Spleen (tissue), 11 donors: ENCODE data around the gene UQCR10. TPM values are rescaled to one million over a fixed set of nuclear protein-coding genes. Genes with fewer than 3 reads are reported as not detected.

ENCODE experiments used
- DNase-seq: peaks from one replicate; pipeline ENCODE4 v3.0.0-alpha.2; 2020
- H3K27ac ChIP-seq, 8 donors: fragments of 200-600 bp; sonication (generic) in 7 of 8; 1 replicate in 4 of 8; 2 replicates in 4 of 8; pipeline versions ENCODE4 v1.5.0 to v1.8.0; 2016 to 2021; ENCODE audit warnings: inconsistent platforms in 4 of 8, mild to moderate bottlenecking in 4 of 8, moderate library complexity in 1 of 8
- H3K27me3 ChIP-seq, 7 donors: fragments of 200-600 bp; sonication (generic) in 6 of 7; replicated peaks in 1 of 7; 1 replicate in 4 of 7; 2 replicates in 3 of 7; pipeline versions ENCODE4 v1.5.0 to v1.8.0; 2016 to 2021; ENCODE audit warnings: inconsistent platforms in 3 of 7, mild to moderate bottlenecking in 1 of 7
- H3K36me3 ChIP-seq, 6 donors: fragments of 200-600 bp; sonication (generic) in 5 of 6; 1 replicate in 4 of 6; 2 replicates in 2 of 6; pipeline versions ENCODE4 v1.5.0 to v1.8.0; 2016 to 2021; ENCODE audit warnings: inconsistent platforms in 2 of 6
- H3K4me1 ChIP-seq, 6 donors: fragments of 200-600 bp; sonication (generic) in 5 of 6; 1 replicate in 3 of 6; 2 replicates in 3 of 6; pipeline versions ENCODE4 v1.5.0 to v1.8.0; 2016 to 2021; ENCODE audit warnings: inconsistent platforms in 3 of 6
- H3K4me3 ChIP-seq, 8 donors: fragments of 200-600 bp; sonication (generic) in 7 of 8; 1 replicate in 4 of 8; 2 replicates in 4 of 8; pipeline versions ENCODE4 v1.5.0 to v1.8.0; 2016 to 2021; ENCODE audit warnings: inconsistent platforms in 4 of 8, mild to moderate bottlenecking in 4 of 8, moderate library complexity in 2 of 8
- H3K9me3 ChIP-seq, 8 donors: fragments of 200-600 bp; sonication (generic) in 7 of 8; 1 replicate in 4 of 8; 2 replicates in 4 of 8; pipeline versions ENCODE4 v1.5.0 to v1.8.0; 2016 to 2021; ENCODE audit warnings: inconsistent platforms in 4 of 8
- CTCF ChIP-seq, 11 experiments: fragments of 200-600 bp in 7 of 11; fragments of 450-650 bp in 4 of 11; sonication (generic) in 4 of 11; IDR thresholded peaks in 8 of 11; conservative IDR thresholded peaks in 3 of 11; 1 replicate in 7 of 11; 2 replicates in 4 of 11; pipeline versions ENCODE4 v1.4.0 to v1.8.0; 2016 to 2021; ENCODE audit warnings: antibody characterized with exemption in 11 of 11, inconsistent platforms in 4 of 11, mild to moderate bottlenecking in 1 of 11
- POLR2A ChIP-seq, 3 donors: fragments of 450-650 bp; IDR thresholded peaks; one replicate each; pipeline ENCODE4 v1.5.1; 2017; ENCODE audit warnings: antibody characterized with exemption in 3 of 3, mild to moderate bottlenecking in 1 of 3
- POLR2AphosphoS5 ChIP-seq, 3 donors: sonication (generic); formaldehyde crosslinking; IDR thresholded peaks; one replicate each; pipeline ENCODE4 v1.5.1; 2017; ENCODE audit warnings: antibody characterized with exemption in 3 of 3
- WGBS, 5 donors: extraction: QIAGEN DNeasy Blood & Tissue Kit in 3 of 5; methylation state at CpG; one replicate each; pipeline versions ENCODE4 v1.1.5 to v1.1.7; 2013 to 2018; 5-methylcytosine and 5-hydroxymethylcytosine counted together
- intact Hi-C: fragments of 100-400 bp; cut with DNase I; formaldehyde crosslinking; loops from one replicate; pipeline ENCODE4 v1.15.0; 2023; ENCODE audit warnings: low total_unique reads
- polyA plus RNA-seq, 3 donors: library from polyadenylated mRNA; stranded (reverse); fragments of 200-250 nt; gene quantifications; one replicate each; pipeline ENCODE4 v1.2.1, GENCODE V29; 2013
- total RNA-seq, 7 donors: library from RNA; depleted of rRNA in 3 of 7; stranded (reverse); fragments of >200 nt in 3 of 7; fragmentation: NEBNext Ultra II Directional in 4 of 7; extraction: Animal tissue kit (Norgen Biotek cat#: 25700) in 4 of 7; gene quantifications; one replicate each; pipeline versions ENCODE4 v1.1.0 to v1.2.1, GENCODE V29; 2016 to 2021
- donor health status: healthy with polysubstance abuse.
- donor health status: DM: no; HTN: no; CAD: no; lungs with moderate emphysema.
- donor health status: DM: no; HTN: no; CAD: no.
- donor health status: Bipolar disorder and iron deficiency.
- donor health status: healthy.
- donor health status: DM: no; HTN: no; CAD: no.
- donor health status: DM: yes; HTN: yes; CAD: no.

UQCR10 gene
- total and polyA plus RNA-seq, 10 donors = 32.8 to 174 (median 59.3) TPM

- H3K27me3 ChIP-seq = no peaks in the 10 kb centered on the region
- H3K4me1 ChIP-seq = peaks cover 9 to 37% (median 26%) of the 10 kb centered on the region in 6 donors
- WGBS, 5 donors = 82 to 93% (median 88%) methylated on average over 8 of the region's 8 CpGs
- H3K4me3 ChIP-seq = no peak overlapping the region
- peaks cover 15 to 100% (median 86%) of the 10 kb centered on the region in 6 donors for H3K36me3 ChIP-seq
- no peaks in the 10 kb centered on the region for H3K9me3 ChIP-seq
- intact Hi-C loops = no loop called here
- no peak for TF ChIP-seq POLR2AphosphoS5 (IDR thresholded peaks at IDR 0.05)
- no peak for DNase-seq
- peak overlapping the region in 1 of 8 donors; percentile 3 for H3K27ac ChIP-seq
Observed at GRCh38 chr22:29801796-29802195, 34.6 kb downstream of the UQCR10 start.

GRCh38 chr22:29803190-29803589 lies 36.0 kb downstream of the UQCR10 start:
- H3K27me3 ChIP-seq = no peaks in the 10 kb centered on the region
- no peaks in the 10 kb centered on the region for H3K9me3 ChIP-seq
- peaks cover 4 to 23% (median 18%) of the 10 kb centered on the region in 6 donors for H3K4me1 ChIP-seq
- 90 to 100% (median 99%) methylated on average over 2 of the region's 2 CpGs for whole genome bisulfite sequencing, 5 donors
- TF ChIP-seq POLR2A (IDR thresholded peaks at IDR 0.05) = no peak
- TF ChIP-seq POLR2AphosphoS5 (IDR thresholded peaks at IDR 0.05) = no peak
- TF ChIP-seq CTCF (IDR thresholded peaks at IDR 0.05 in 8 of 11, conservative IDR thresholded peaks at IDR 0.05 in 3 of 11) = no peak
- H3K27ac ChIP-seq = no peak overlapping the region
- no peak for DNase-seq
- intact Hi-C loops = no loop called here
- H3K4me3 ChIP-seq = no peak overlapping the region
- peaks cover 15 to 100% (median 93%) of the 10 kb centered on the region in 6 donors for H3K36me3 ChIP-seq

DNA sequence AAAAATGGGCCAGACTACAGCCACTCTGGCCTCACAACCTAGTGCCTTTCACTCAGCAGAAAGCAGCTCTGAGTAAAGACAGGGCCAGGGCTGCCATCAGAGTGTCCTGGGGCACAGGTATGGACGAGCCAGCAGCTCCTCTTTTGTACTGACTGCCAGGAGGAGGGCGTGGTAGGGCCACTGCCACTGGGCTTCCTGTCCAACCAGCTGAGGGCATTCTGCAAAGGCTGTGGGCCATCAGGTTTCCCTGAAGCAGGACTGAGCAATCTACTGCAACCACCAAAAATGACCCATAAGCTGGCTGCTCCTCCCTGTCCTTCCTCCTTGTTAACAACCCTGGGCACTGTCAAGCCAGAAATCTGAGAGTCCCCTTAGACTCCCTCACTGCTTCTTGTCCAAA lies 37.8 kb downstream of the UQCR10 start:
- no peak overlapping the region for H3K4me3 ChIP-seq
- DNase-seq = no peak
- intact Hi-C loops = no loop called here
- H3K4me1 ChIP-seq = peaks cover 0 to 5% (median 1%) of the 10 kb centered on the region in 6 donors
- peaks cover 15 to 100% (median 91%) of the 10 kb centered on the region in 6 donors for H3K36me3 ChIP-seq
- no peaks in the 10 kb centered on the region for H3K27me3 ChIP-seq
- H3K27ac ChIP-seq = no peak overlapping the region
- TF ChIP-seq POLR2AphosphoS5 (IDR thresholded peaks at IDR 0.05) (no peak), CTCF (IDR thresholded peaks at IDR 0.05 in 8 of 11, conservative IDR thresholded peaks at IDR 0.05 in 3 of 11) (no peak), POLR2A (IDR thresholded peaks at IDR 0.05) (no peak)
- no peaks in the 10 kb centered on the region for H3K9me3 ChIP-seq
- WGBS, 5 donors = 82 to 94% (median 93%) methylated on average over 2 of the region's 2 CpGs; no CpG with 5 or more reads in 1 of the 5 donors

DNA sequence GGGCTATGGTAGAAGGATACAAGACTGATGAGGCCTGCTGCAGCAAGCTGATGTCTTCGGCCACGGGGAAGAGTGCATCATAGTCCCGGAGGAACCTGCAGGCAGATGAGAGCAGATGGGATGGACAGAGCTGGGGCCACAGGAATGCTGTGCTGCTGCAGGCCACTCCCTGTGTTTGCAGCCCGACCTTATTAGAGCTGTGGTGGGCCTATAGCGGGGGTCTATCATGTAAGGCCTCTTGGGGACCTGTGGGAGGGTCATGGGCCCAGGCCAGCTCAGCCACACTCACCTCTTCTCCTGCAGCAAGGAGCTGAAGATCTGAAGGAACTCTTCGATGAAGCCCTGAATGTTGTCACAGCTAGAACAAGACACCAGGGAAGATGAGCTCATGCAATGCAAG lies 39.0 kb downstream of the UQCR10 start:
- TF ChIP-seq POLR2AphosphoS5 (IDR thresholded peaks at IDR 0.05) (no peak), CTCF (IDR thresholded peaks at IDR 0.05 in 8 of 11, conservative IDR thresholded peaks at IDR 0.05 in 3 of 11) (no peak), POLR2A (IDR thresholded peaks at IDR 0.05) (no peak)
- intact Hi-C loops = no loop called here
- 92 to 94% (median 93%) methylated on average over 5 to 6 of the region's 6 CpGs for WGBS, 5 donors

DNA sequence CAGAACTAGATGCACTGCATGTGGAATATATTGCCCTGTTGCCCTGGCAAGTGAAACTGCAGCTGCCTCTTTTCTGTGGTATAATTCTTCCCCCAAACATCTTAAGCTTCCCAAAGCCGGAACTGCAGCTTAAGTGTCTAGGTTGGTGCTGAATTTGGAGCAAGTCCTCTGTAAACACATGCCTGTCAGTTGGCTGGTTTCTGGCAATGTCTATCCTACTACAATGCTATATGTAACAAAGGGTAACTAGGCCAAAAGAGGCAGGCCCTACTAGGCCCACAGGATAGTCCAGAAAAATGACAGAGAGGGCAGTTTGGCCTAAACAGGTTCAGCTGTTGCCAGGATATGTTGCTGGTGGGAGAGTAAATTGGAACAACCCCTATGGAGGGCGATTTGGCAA lies 43.0 kb downstream of the UQCR10 start:
- TF ChIP-seq CTCF (IDR thresholded peaks at IDR 0.05 in 8 of 11, conservative IDR thresholded peaks at IDR 0.05 in 3 of 11) = no peak
- intact Hi-C loops = no loop called here
- Histone ChIP-seq H3K27me3 (no peaks in the 10 kb centered on the region), H3K4me3 (no peak overlapping the region), H3K9me3 (no peaks in the 10 kb centered on the region), H3K4me1 (no peaks in the 10 kb centered on the region), H3K36me3 (peaks cover 13 to 100% (median 91%) of the 10 kb centered on the region in 6 donors), H3K27ac (no peak overlapping the region)
- DNase-seq = no peak
- 81 to 97% (median 82%) methylated on average over 2 of the region's 2 CpGs for WGBS, 5 donors

More for the DNA sequence above, 39.0 kb downstream of the UQCR10 start:
- DNase-seq = no peak
- Histone ChIP-seq H3K4me3 (no peak overlapping the region), H3K27me3 (no peaks in the 10 kb centered on the region), H3K36me3 (peaks cover 15 to 100% (median 91%) of the 10 kb centered on the region in 6 donors), H3K9me3 (no peaks in the 10 kb centered on the region), H3K4me1 (no peaks in the 10 kb centered on the region), H3K27ac (no peak overlapping the region)
